Thymus (tissue), 11 donors: ENCODE measurements around the gene CTNNBIP1. TPM values are rescaled to one million over a fixed set of nuclear protein-coding genes. Genes with fewer than 3 reads are reported as not detected.
A peak's percentile ranks its signal among the peaks of the same experiment; 100 is the strongest.

Source experiments
- DNase-seq, 9 donors: peaks; one replicate each; pipeline ENCODE4 v3.0.0-alpha.2; 2013; ENCODE audit warnings: low spot score in 9 of 9, low read depth in 6 of 9, missing footprints in 1 of 9
- H3K27ac ChIP-seq, 2 donors: one replicate each; pipeline ENCODE4 v1.5.1; 2013; ENCODE audit warnings: control low read depth in 1 of 2, low read depth in 1 of 2, low read length in 1 of 2, mild to moderate bottlenecking in 1 of 2, moderate library complexity in 1 of 2
- H3K27me3 ChIP-seq, 2 donors: one replicate each; pipeline ENCODE4 v1.5.1; 2013; ENCODE audit warnings: low read length in 1 of 2; ENCODE audit not compliant: control insufficient read depth in 2 of 2, insufficient read depth in 1 of 2
- H3K36me3 ChIP-seq, 2 donors: one replicate each; pipeline ENCODE4 v1.5.1; 2013; ENCODE audit warnings: low read length in 1 of 2, mild to moderate bottlenecking in 1 of 2, moderate library complexity in 1 of 2; ENCODE audit not compliant: control insufficient read depth in 2 of 2, insufficient read depth in 2 of 2
- H3K4me1 ChIP-seq, 2 donors: one replicate each; pipeline ENCODE4 v1.5.1; 2013; ENCODE audit warnings: low read length in 2 of 2; ENCODE audit not compliant: control insufficient read depth in 2 of 2, insufficient read depth in 2 of 2
- H3K4me3 ChIP-seq, 2 donors: one replicate each; pipeline ENCODE4 v1.5.1; 2013; ENCODE audit warnings: low read length in 2 of 2, control low read depth in 1 of 2, mild to moderate bottlenecking in 1 of 2
- H3K9me3 ChIP-seq, 2 donors: one replicate each; pipeline ENCODE4 v1.5.1; 2013; ENCODE audit warnings: low read length in 1 of 2, mild to moderate bottlenecking in 1 of 2; ENCODE audit not compliant: control insufficient read depth in 2 of 2, insufficient read depth in 1 of 2
- WGBS: extraction: QIAGEN DNeasy Blood & Tissue Kit; methylation state at CpG from one replicate; pipeline ENCODE4 v1.1.7; 2013; 5-methylcytosine and 5-hydroxymethylcytosine counted together
- polyA plus RNA-seq: library from polyadenylated mRNA; stranded (reverse); fragments of 200-250 nt; gene quantifications from one replicate; pipeline ENCODE4 v1.2.3, GENCODE V29; 2013
- total RNA-seq: library from RNA; stranded (reverse); fragments of 120-200 nt; gene quantifications from one replicate; pipeline ENCODE4 v1.2.4, GENCODE V29; 2013
- donor health status: healthy.

Gene CTNNBIP1
- total and polyA plus RNA-seq, 2 donors = 16.7 to 18.5 TPM

DNA sequence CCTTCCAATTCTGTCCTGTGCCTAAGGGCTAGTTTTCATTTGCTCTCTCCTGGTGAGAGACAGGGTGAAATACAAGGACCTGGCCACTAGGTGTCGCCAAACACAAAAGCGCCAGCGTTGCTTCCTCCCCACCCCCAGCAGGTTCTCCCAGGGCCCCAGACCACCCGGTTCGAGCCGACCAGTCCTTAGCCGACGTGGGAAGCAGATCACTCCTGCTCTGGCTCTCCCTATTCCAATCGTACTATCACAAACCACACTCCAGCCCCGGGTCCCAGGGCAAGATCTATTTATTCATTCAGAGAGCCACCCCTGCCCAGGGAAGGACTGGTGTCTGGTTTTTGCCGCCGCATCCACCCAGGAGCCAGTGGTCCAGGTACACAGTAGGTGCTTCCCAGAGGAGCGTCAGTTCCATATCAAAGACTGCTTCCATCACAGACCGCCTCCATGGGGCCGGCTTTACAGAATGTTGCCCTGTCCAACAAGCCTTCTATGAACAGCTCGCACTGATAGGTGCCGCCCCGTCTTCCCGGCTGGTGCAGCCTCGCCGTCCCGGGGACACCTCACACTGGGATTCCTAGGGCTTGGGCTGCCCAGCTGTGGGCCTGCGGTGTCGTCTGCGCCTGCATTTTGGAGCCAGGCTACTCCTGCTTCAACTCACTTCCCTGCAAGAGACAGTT, 35.0 kb downstream of the CTNNBIP1 start:
- Histone ChIP-seq H3K4me1 (peaks cover 0 to 17% of the 10 kb centered on the region in 2 donors), H3K36me3 (peaks cover 0 to 6% of the 10 kb centered on the region in 2 donors), H3K4me3 (no peak overlapping the region)

DNA sequence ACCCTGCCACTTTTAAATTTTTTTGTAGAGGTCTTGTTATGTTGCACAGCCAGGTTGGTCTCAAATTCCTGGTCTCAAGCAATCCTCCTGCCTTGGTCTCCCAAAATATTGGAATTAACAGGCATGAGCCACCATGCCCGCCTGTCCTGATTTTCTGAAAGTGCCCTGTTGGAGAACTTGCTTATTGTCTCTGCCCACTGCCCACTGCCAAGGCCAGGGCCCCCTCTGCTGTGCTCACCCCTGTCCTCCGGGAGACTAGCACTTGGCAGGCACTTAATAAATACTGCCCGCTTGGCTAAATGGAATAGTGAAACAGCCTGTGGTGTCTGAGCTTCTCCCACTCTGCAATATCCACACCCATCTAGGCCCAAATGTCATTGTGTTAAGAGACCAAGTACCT, 35.7 kb downstream of the CTNNBIP1 start:
- Histone ChIP-seq H3K27me3 (no peaks in the 10 kb centered on the region), H3K36me3 (peaks cover 0 to 11% of the 10 kb centered on the region in 2 donors), H3K4me3 (no peak overlapping the region), H3K4me1 (peaks cover 0 to 19% of the 10 kb centered on the region in 2 donors), H3K9me3 (no peaks in the 10 kb centered on the region), H3K27ac (no peak overlapping the region)
- DNase-seq = no peak
- WGBS = 89% methylated on average over 3 of the region's 3 CpGs

More for the DNA sequence above, 35.0 kb downstream of the CTNNBIP1 start:
- Histone ChIP-seq H3K27ac (no peak overlapping the region), H3K27me3 (no peaks in the 10 kb centered on the region), H3K9me3 (no peaks in the 10 kb centered on the region)
- DNase-seq = peak; percentile 45 to 85 (median 68)
- WGBS = 56% methylated on average over 25 of the region's 25 CpGs

DNA sequence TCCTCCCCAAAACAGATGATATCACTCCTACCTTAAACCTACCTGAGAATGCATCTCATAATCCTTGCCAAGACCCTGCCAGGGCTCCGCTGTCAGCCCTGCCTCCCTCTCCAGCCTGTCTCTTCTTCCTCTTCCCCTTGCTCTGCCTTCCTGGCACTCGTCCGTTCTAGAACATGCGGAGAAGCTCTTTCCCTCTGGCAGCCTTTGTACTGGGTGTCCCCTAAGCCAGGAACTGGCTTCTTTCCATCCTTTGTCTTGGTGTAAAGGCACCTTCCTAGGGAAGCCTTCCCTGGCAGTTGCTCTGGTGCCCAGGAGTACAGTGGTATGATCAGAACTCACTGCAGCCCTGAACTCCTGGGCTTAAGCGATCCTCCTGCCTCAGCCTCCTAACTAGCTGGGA, 36.1 kb downstream of the CTNNBIP1 start:
- H3K36me3 ChIP-seq = peaks cover 0 to 11% of the 10 kb centered on the region in 2 donors
- DNase-seq = no peak
- no peaks in the 10 kb centered on the region for H3K27me3 ChIP-seq
- WGBS = 98% methylated on average over 5 of the region's 5 CpGs
- no peak overlapping the region for H3K27ac ChIP-seq
- H3K4me1 ChIP-seq = peaks cover 0 to 19% of the 10 kb centered on the region in 2 donors
- no peak overlapping the region for H3K4me3 ChIP-seq
- no peaks in the 10 kb centered on the region for H3K9me3 ChIP-seq

DNA sequence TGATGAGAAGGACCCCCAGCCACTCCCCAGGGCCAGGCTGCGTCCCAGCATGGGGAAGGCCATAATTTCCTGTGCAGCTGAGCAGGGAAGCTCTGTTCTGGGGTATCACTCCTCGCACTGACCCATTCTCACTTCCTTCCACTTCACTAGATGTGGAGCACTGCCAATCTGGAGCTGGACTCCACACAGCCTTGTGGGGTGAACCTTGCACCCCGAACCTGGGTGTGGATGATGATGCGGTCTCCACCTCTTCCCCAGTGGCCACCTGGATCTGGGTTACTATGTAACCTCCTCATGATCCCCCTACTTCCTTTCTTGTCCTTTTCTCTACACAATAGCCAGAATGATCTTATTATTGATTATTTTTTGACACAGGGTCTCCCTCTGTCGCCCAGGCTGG, 36.7 kb downstream of the CTNNBIP1 start:
- Histone ChIP-seq H3K36me3 (peaks cover 0 to 11% of the 10 kb centered on the region in 2 donors), H3K4me3 (no peak overlapping the region), H3K4me1 (peaks cover 0 to 19% of the 10 kb centered on the region in 2 donors), H3K27me3 (no peaks in the 10 kb centered on the region), H3K9me3 (no peaks in the 10 kb centered on the region), H3K27ac (no peak overlapping the region)
- no peak for DNase-seq
- WGBS = 97% methylated on average over 5 of the region's 5 CpGs

DNA sequence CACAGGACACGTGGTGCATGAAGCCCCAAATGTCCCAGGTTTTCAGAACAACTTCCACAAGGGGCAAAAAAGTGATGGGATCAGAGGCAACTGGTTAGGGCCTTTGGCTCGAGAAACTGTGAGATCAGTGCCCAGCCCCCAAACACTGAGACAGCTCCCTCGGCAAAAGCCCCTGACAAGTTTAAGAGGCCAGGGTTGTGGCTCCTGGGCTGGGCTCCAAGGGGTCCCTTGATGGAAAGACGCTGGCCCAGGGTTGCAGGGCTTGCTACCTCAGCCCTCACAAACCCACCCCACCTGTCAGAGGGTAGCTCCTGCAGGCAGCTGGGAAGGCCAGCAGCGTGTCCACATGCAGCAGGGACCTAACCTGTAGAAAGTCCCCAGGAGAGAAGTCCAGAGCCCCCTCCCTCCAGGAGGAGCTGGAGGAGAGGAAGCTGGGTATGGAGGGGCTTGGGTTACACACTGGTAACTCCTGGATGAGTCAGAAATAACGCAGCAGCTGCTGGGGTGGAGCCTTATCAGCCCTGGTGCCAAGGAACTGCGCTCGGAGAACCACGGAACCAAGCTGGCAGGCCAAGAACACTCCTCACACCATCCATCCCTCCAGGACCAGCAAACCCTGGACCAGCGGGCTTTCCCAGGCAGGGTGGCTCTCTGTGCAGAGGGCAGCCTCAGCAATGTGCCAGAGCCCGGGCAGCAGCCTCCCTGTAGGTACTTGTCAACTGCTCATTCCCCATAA, 37.5 kb downstream of the CTNNBIP1 start:
- Histone ChIP-seq H3K27me3 (no peaks in the 10 kb centered on the region), H3K4me3 (no peak overlapping the region), H3K9me3 (no peaks in the 10 kb centered on the region), H3K36me3 (peaks cover 0 to 11% of the 10 kb centered on the region in 2 donors), H3K27ac (peak overlapping the region in 1 of 2 donors; percentile 5), H3K4me1 (peaks cover 0 to 21% of the 10 kb centered on the region in 2 donors)
- DNase-seq = no peak
- WGBS = 93% methylated on average over 11 of the region's 11 CpGs

DNA sequence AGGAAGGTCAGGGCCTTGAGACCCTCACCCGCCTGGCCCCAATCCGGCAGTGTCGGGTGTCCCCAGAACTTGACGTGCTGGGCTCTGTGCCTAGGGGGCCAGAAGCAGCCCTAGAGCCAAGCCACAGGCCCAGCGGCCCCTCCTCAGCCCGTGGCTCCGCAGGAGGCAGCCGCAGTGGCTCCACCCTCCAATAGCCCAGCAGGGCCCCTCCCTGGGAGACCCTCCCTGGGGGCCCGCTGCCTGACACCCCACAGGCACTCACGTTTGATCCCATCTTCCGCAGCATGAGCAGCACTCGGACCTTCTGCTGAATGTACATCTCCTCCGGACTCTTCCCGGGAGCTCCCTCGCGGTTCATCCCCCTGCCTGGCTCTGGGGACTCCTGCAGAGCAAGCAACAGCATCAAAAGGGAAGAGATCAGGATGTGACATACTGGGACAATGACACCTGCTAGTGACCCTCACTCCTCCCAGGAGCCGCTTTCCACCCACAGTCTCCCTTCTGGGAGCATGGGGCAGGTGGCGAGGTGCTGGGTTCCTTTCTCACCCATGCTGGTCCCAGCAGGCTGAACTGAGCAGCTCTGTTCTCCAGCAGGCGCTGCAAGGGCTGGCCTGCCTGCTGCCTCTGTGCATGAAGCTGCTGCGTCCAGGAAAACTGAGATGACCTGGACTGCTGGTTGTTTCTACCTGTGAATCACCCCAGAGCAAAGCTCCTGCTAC, 38.2 kb downstream of the CTNNBIP1 start:
- Histone ChIP-seq H3K27ac (no peak overlapping the region), H3K36me3 (peaks cover 0 to 11% of the 10 kb centered on the region in 2 donors)
- 94% methylated on average over 20 of the region's 20 CpGs for WGBS

DNA sequence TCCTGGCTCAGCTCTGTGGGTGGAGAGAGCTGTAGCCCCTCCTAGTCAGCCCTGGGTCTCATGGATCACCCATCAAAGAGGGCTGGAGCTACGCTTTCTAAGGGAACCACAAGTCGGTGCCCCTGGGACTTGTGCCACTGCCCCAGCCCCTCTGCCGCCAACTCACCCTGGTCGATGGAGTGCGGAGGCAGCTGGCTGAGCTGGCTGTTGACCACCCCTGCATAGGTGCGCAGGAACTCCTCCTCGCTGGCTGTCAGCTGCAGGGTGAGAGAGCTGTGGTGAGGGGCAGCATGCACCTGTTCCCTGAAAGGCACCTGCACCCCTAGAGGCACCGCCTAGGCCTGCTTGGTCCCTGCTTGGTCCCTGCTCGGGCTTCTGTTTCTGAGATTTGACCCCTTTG, 39.0 kb downstream of the CTNNBIP1 start:
- Histone ChIP-seq H3K4me3 (no peak overlapping the region), H3K27ac (peak overlapping the region in 1 of 2 donors; percentile 38), H3K36me3 (peaks cover 0 to 11% of the 10 kb centered on the region in 2 donors), H3K4me1 (peaks cover 3 to 28% of the 10 kb centered on the region in 2 donors), H3K27me3 (no peaks in the 10 kb centered on the region), H3K9me3 (no peaks in the 10 kb centered on the region)
- 98% methylated on average over 9 of the region's 9 CpGs for WGBS
- DNase-seq = no peak

More for the DNA sequence above, 38.2 kb downstream of the CTNNBIP1 start:
- H3K4me3 ChIP-seq = no peak overlapping the region
- no peaks in the 10 kb centered on the region for H3K9me3 ChIP-seq
- peaks cover 3 to 28% of the 10 kb centered on the region in 2 donors for H3K4me1 ChIP-seq
- no peak for DNase-seq
- no peaks in the 10 kb centered on the region for H3K27me3 ChIP-seq

DNA sequence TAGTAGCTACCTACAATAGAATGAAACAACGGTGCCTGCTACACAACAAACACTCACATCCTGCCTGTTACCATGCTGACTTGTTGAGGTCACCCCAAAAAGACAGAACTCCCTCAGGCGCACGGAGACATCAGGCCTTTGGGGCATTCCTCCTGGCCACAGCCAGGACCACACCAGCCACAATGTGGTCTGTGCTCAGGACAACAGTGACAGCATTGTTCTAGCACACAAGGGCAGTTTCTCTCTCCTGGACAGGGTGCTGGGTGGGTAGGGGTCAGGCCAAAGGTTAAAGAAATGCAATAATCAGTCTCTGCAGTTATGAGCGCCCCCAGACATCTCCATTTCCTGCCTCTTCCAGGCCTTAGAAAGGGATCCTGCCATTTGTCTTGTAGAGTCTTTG, 39.5 kb downstream of the CTNNBIP1 start:
- Histone ChIP-seq H3K36me3 (peaks cover 0 to 11% of the 10 kb centered on the region in 2 donors), H3K4me3 (no peak overlapping the region), H3K27me3 (no peaks in the 10 kb centered on the region), H3K27ac (peak overlapping the region in 1 of 2 donors; percentile 26), H3K9me3 (no peaks in the 10 kb centered on the region), H3K4me1 (peaks cover 3 to 28% of the 10 kb centered on the region in 2 donors)
- no peak for DNase-seq
- 95% methylated on average over 4 of the region's 4 CpGs for WGBS

DNA sequence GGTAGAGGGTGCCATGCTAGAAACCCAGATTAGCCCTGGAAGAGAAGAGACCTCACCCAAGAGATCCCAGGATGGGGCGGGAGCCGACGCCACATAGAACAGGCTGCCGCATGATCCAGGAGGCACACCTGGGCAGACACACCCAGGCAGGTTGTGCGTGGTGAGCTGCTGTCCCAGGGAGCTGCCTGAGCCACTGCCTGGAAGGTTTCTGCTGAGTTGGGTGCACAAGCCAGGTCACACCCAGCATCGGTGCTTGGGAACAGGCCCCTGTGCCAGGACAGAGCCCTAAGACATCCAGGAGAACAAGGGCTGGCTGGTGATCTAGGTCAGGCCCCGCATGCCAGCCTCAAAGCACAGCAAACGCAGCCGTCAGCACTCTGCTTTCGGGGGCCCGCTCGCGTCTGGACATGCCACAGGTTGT, 40.2 kb downstream of the CTNNBIP1 start:
- Histone ChIP-seq H3K36me3 (peaks cover 0 to 11% of the 10 kb centered on the region in 2 donors), H3K27ac (no peak overlapping the region), H3K27me3 (no peaks in the 10 kb centered on the region), H3K4me3 (no peak overlapping the region), H3K9me3 (no peaks in the 10 kb centered on the region), H3K4me1 (peaks cover 3 to 25% of the 10 kb centered on the region in 2 donors)
- 93% methylated on average over 13 of the region's 13 CpGs for WGBS
- DNase-seq = no peak
